ENCODE data around the gene F12.

GRCh38 chr5:177389241-177390169 is 19.9 kb downstream of the F12 start:
- TF ChIP-seq CTCF (IDR thresholded peaks at IDR 0.05) (no peak), POLR2AphosphoS5 (IDR thresholded peaks at IDR 0.05; ENCODE audit: low read depth, low read length) (no peak), SIN3A (IDR thresholded peaks at IDR 0.05; ENCODE audit: borderline replicate concordance, insufficient read depth, low read depth, low read length) (no peak), TCF7L2 (IDR thresholded peaks at IDR 0.05; ENCODE audit: low read depth, low read length) (no peak)
- TF ChIP-seq, protein P1, sequence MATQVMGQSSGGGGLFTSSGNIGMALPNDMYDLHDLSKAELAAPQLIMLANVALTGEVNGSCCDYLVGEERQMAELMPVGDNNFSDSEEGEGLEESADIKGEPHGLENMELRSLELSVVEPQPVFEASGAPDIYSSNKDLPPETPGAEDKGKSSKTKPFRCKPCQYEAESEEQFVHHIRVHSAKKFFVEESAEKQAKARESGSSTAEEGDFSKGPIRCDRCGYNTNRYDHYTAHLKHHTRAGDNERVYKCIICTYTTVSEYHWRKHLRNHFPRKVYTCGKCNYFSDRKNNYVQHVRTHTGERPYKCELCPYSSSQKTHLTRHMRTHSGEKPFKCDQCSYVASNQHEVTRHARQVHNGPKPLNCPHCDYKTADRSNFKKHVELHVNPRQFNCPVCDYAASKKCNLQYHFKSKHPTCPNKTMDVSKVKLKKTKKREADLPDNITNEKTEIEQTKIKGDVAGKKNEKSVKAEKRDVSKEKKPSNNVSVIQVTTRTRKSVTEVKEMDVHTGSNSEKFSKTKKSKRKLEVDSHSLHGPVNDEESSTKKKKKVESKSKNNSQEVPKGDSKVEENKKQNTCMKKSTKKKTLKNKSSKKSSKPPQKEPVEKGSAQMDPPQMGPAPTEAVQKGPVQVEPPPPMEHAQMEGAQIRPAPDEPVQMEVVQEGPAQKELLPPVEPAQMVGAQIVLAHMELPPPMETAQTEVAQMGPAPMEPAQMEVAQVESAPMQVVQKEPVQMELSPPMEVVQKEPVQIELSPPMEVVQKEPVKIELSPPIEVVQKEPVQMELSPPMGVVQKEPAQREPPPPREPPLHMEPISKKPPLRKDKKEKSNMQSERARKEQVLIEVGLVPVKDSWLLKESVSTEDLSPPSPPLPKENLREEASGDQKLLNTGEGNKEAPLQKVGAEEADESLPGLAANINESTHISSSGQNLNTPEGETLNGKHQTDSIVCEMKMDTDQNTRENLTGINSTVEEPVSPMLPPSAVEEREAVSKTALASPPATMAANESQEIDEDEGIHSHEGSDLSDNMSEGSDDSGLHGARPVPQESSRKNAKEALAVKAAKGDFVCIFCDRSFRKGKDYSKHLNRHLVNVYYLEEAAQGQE (IDR thresholded peaks at IDR 0.05; ENCODE audit: insufficient read depth in 1 of 2, low read depth in 2 of 2, low read length in 1 of 2) = no peak

Measured in Panc1 (cell line).